ENCODE measurements around the gene FBXO10.

DNA sequence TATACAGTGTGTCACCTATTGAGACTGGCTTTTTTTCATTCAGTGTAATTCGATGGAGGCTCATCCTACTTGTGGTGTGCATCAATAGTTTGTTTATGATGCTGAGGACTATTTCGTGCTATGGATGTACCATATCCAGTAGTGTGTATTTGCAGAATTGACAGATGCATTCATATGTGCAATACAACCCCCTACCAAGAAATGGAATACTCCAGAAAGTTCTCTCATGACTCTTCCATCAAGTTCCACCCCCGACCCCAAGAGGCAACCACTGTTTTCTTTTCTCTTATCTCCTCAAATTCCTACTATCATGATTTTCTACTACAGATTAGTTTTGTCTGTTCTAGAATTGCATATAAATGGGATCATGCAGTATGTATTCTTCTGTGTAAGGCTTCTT, 21.9 kb downstream of the FBXO10 start:
- TF ChIP-seq, protein P1, sequence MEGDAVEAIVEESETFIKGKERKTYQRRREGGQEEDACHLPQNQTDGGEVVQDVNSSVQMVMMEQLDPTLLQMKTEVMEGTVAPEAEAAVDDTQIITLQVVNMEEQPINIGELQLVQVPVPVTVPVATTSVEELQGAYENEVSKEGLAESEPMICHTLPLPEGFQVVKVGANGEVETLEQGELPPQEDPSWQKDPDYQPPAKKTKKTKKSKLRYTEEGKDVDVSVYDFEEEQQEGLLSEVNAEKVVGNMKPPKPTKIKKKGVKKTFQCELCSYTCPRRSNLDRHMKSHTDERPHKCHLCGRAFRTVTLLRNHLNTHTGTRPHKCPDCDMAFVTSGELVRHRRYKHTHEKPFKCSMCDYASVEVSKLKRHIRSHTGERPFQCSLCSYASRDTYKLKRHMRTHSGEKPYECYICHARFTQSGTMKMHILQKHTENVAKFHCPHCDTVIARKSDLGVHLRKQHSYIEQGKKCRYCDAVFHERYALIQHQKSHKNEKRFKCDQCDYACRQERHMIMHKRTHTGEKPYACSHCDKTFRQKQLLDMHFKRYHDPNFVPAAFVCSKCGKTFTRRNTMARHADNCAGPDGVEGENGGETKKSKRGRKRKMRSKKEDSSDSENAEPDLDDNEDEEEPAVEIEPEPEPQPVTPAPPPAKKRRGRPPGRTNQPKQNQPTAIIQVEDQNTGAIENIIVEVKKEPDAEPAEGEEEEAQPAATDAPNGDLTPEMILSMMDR (IDR thresholded peaks at IDR 0.05): no peak
- TF ChIP-seq POLR2A (IDR thresholded peaks at IDR 0.05): no peak

All from testis (tissue), 2 donors.